ENCODE data around the gene TMEM132E.
"Not testable (repeated sequence)": the region's sequence is repeated elsewhere in the genome, so short reads cannot be mapped to it uniquely, and the experiment has no call there.

TMEM132E gene

GRCh38 chr17:34579017-34579946 lies at the start of gene TMEM132E:
Gene TMEM132E (plus strand): TSS chr17:34579582. CDS start chr17:34581077, 1,495 bp downstream.
- ATAC-seq: no peak

- no peak for ATAC-seq
Observed at GRCh38 chr17:34530918-34531317, 48.5 kb upstream of the TMEM132E start.

DNA sequence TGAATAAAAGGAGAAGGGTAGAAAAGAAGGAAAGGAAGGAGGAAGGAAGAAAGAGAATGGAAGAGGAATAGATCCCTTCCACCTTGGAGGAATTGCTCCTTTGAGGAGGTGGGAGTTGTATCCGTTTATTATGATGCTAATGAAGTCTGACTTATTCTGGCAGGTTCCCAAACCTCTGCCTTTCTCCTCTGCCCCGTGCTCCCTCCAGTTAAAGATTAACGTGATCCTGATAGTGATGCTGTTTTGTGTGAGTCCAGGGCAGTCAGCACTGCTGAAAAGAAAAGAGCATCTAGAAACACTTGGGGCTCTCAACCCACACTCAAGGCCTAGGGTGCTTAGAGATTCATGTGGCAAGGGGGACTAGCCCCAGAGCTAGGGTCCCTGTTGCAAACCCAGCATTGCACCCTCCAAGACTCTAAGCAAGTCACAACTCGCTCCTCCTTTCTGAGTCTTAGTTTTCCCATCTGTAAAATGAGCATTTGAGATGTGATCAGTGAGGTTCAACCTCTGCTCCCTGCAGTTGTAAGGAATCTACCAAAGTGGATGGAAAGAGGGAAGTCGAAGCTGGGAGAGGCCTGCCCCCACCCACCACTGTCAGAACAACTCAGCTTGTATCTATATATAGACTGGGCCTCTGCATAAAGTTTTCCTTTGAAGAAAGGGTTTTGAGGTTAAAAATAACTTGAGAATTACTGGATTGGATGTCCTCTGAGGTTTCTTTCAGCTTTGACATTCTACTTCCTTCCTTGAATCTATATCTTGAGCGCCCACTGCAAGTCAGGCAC lies 46.9 kb upstream of the TMEM132E start:
- no peak for ATAC-seq

GRCh38 chr17:34533806-34534527 lies 45.4 kb upstream of the TMEM132E start:
- ATAC-seq: no peak

GRCh38 chr17:34537445-34537844 lies 41.9 kb upstream of the TMEM132E start:
- no peak for ATAC-seq

DNA sequence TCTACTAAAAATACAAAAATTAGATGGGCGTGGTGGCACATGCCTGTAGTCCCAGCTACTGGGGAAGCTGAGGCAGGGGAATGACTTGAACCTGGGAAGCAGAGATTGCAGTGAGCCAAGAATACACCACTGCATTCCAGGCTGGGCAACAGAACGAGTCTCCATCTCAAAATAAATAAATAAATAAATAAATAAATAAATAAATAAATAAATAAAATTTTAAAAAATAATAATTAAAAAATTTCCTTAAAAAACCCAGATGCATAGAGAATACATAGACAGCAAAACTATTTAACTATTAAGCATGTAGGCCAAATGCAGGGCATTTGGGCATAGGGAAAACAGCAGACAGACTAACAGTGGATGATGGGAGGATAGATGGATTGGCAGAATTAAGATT lies 40.8 kb upstream of the TMEM132E start:
- ATAC-seq: not testable (repeated sequence)

DNA sequence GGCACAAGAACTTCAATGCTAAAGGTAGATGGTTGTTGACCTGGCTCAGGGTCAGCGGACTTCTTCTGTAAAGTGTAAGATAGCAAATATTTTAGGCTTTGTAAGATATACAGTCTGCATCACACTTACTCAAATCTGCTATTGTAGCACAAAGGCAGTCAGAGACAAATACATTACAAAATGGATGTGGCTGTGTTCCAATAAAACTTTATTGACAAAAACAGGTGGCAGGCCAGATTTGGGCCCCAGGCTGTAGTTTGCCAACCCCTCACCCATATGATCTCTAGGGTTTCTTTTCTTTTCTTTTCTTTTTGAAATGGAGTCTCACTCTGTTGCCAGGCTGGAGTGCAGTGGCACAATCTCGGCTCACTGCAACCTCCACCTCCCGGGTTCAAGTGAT lies 39.5 kb upstream of the TMEM132E start:
- ATAC-seq: no peak

DNA sequence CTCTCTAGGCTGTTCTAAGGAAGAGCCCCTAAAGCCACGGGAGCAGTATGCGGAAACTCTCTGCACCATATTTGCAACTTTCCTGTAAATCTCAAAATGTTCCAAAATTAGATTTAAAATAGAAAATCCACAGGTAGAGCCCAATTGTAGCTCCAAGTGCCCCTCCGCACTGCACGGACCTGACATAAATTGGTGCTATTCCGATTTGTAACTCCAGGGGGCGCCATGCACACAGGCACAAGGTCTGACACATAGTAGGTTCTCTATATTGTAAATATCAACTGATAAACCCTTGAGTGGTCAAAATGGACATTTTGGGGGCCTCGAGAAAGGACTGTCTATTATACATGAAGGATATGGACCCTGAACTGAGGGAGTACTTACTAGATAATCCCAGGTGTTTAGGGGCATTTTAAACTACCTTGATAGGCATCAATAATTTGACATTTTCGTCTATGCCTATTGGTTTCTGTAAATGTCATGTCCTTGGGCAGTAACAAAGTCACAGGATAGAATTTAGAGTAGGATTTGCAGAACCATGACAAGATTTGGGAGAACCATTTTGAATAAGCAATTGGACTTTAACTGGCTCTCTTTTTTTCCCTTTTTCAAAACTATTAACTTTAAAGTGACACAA lies 36.6 kb upstream of the TMEM132E start:
- ATAC-seq: peak in 1 of 2 donors; percentile 38

DNA sequence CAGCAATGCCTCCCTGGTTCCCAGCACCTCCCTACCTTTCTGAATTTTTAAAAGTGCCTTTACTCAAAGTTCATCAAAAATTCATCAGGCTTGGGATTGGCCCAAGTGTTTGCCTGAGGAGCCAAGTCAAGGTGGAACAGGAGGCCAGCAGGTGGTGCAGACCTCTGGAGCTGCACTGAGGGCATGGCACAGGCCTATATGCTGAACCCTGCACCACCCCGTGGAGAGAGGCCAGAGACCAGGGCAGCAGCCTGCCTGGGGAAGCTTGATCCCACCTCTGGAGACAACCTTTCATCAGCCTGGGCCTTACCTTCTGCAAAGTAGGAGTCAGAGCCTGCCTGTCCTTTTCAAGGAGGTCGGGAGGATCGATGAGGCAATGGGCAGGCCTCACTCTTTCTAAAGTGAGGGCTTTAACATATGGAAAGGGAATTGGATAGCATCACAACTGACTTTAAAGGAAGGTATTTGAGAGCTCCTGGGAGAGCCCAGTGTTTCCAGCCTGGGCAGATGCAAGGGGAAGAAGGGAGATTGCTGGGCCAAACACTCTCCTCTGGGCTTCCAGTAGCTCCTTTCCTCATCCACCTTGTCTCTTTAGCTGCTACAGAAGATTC lies 31.8 kb upstream of the TMEM132E start:
- no peak for ATAC-seq

- ATAC-seq: no peak
Observed at GRCh38 chr17:34549966-34550365, 29.4 kb upstream of the TMEM132E start.

GRCh38 chr17:34553907-34554306 lies 25.5 kb upstream of the TMEM132E start:
- ATAC-seq: no peak

DNA sequence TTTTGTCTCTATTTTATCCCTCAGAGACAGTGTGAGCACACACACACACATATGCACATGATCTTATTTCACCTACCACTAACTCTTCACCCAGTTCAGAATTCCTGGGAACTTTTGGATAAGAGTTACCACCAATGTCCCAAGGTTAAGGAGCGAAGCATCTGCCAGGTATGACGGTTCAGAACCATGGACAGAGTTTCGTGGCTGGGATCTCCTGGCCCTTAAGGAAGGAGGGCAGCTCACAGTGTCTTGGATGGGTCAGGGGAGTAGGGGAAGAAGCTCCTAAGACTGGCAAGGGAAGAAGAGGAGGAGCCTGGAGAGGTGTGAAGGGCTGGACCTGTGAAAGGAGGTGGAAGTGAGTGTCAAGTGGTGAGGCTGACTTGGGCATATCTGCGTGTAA lies 23.0 kb upstream of the TMEM132E start:
- ATAC-seq: no peak

GRCh38 chr17:34556931-34557330 lies 22.5 kb upstream of the TMEM132E start:
- ATAC-seq: no peak

- no peak for ATAC-seq
Observed at GRCh38 chr17:34561328-34561727, 18.1 kb upstream of the TMEM132E start.

GRCh38 chr17:34562387-34562786 lies 17.0 kb upstream of the TMEM132E start:
- no peak for ATAC-seq

- no peak for ATAC-seq
Observed at GRCh38 chr17:34565713-34566112, 13.7 kb upstream of the TMEM132E start.

DNA sequence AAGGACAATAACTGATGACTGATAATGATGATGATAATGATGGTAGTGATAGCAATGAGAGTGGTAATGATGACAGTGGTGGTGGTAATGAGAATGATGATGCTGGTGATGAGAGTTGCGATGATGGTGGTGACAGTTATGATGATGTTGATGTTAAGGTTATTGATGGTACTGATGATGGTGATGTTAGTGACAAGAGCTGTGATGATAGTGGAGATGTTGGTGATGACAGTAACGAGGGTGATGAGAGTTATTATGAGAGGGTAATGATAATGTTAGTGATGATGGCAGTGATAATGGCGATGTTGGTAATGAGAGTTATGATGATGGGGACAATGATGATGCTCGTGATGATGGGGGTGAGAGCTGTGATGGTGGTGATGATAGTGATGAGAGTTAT lies 13.2 kb upstream of the TMEM132E start:
- no peak for ATAC-seq

DNA sequence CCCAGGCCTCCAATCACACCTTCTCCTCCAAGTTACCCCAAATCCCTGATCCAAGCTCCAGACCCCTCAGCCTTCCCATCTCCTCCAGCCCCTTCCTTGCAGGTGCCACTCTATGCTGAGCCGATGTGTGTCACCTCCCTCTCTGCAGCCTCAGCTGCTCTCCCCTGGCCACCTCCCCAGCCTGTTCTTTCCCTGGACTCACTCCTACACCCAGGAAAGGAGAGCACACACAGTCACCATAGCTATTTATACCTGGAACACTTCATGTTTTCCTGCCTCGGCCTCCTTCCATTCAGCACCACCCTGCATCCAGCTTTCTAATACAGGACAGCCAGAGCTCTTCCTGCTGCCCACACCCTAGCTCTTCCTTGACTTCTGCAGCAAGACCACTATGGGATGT lies 12.5 kb upstream of the TMEM132E start:
- no peak for ATAC-seq

DNA sequence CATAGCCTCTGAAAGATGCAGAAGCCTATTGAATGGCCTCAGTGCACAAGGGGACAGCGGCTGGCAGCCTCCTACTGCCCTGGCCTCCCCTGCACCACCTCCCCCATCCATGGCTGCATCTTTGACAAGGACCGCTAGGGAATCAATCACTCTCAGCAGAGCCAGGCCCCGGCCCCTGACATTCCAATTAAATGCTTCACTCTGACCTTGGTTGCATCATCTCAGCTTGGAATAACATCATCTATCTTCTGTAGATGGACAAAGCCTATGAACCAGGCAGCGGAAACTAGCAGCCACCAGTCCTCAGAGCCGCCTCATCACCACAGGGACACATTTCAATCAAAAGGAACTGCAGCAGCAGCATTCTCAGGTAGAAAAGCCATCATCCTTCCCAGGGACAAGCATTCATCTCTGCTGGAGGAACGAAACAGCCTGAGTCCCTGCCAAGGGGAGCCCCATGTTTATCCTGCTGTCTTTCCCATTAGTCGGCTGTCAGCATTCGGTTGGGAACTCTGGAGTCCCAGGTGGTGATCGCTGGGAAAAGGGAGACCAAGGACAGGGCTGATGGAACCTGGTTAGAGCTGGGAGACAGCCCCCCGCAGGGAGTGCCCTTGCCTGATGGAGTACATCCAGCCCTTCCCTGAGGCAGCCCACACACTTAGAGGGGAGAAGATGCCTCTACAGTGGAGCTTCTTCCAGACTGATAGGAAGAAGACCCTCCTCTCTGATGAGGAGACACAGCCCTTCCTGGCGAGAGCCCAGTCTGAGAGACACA lies 11.5 kb upstream of the TMEM132E start:
- no peak for ATAC-seq

GRCh38 chr17:34568953-34569352 lies 10.4 kb upstream of the TMEM132E start:
- no peak for ATAC-seq

DNA sequence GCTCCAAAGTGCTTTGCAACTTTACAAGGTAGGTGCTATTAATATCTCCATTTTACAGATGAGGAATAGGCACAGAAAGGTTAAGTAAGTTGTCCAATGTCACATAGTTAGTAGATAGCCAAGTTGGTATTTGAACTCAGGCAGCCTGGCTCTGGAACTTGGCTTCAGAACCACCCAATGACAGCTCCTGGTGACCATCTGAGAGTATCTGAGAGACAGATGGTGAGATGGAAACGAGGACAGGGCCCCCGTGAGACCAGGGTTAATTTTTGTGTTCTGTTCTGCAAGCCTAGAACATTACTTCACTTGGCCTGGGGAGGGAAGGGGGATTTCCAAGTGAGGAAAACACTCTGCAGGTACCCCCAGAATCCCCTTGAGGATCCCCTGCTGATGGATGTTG lies 9.8 kb upstream of the TMEM132E start:
- no peak for ATAC-seq
